ENCODE data around the gene EPAS1. TPM values are rescaled to one million over a fixed set of nuclear protein-coding genes. Genes with fewer than 3 reads are reported as not detected.

Gene EPAS1
- polyA plus RNA-seq, 10 donors = 29.2 to 48.0 (median 38.0) TPM

GRCh38 chr2:46435353-46435752, 138.1 kb downstream of the EPAS1 start:
- DNase-seq = no peak

GRCh38 chr2:46435796-46436360, 138.7 kb downstream of the EPAS1 start:
- DNase-seq = peak in 2 of 3 donors; percentile 34 to 71

Other genes starting within 250 kb of the EPAS1 start
- gene TMEM247, start 182.2 kb downstream of the EPAS1 start, polyA plus RNA-seq (ENCODE audit: insufficient read length in 10 of 10) = not detected
- 100 to 1,000 TPM in 4 of 10 donors, 10 to 100 TPM in 6; 69.6 to 114 (median 95.6) TPM for gene RHOQ, start 245.1 kb downstream of the EPAS1 start, polyA plus RNA-seq (ENCODE audit: insufficient read length in 10 of 10)
- gene ATP6V1E2, start 245.2 kb downstream of the EPAS1 start, polyA plus RNA-seq (ENCODE audit: insufficient read length in 10 of 10) = 1 to 10 TPM; 4.8 to 9.5 (median 7.4) TPM

Data from muscle of back (tissue), 11 donors.